Measurements from ENCODE around the gene BCKDHA. TPM values are rescaled to one million over a fixed set of nuclear protein-coding genes. Genes with fewer than 3 reads are reported as not detected.

BCKDHA gene
- total and polyA plus RNA-seq, 2 experiments from 2014 or later: 30.3 to 39.6 TPM

DNA sequence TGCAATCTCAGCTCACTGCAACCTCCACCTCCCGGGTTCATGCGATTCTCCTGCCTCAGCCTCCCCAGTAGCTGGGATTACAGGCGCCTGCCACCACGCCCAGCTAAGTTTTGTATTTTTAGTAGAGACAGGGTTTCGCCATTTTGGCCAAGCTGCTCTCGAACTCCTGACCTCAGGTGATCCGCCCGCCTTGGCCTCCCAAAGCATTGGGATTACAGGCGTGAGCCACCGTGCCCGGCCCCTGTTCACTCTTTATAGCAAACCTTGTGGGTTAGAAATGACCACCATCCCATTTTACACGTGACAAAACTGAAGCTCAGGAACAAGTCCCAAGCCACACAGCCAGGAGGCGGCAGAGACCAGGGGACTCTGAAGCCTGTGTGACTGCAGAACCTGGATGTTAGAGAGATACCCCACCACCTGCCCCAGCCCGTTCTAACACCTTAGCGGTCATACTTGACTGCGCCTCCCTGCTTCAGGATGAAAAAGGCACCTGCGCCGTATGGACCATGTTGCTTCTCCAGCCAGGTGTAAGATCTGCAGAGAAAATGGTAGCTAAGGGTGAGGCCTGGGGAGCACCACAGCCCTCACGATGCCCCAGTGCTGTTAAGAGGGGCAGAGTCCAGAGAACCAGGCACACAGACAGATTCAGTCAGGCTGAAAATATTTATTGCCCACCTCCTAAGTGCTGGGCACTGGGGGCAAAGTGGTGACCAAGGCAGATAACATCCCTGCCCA lies 38.5 kb downstream of the BCKDHA start:
- Histone ChIP-seq H3K79me2 (peaks cover 10% of the 10 kb centered on the region), H3K27ac (peak overlapping the region; percentile 81), H2AFZ (no peak overlapping the region), H3K9me2 (replicated peaks; ENCODE audit: insufficient read depth) (no peaks in the 10 kb centered on the region), H3K4me2 (no peak overlapping the region), H3K27me3 (no peaks in the 10 kb centered on the region), H3K36me3 (replicated peaks; ENCODE audit: insufficient read depth, low read depth) (no peaks in the 10 kb centered on the region), H3K4me1 (ENCODE audit: insufficient read depth) (no peaks in the 10 kb centered on the region), H3K4me3 (no peak overlapping the region), H3K9me3 (ENCODE audit: low read depth) (no peaks in the 10 kb centered on the region), H4K20me1 (ENCODE audit: insufficient read depth, poor library complexity, severe bottlenecking) (no peaks in the 10 kb centered on the region)
- no peak for TF ChIP-seq EZH2phosphoT487 (IDR thresholded peaks at IDR 0.05; ENCODE audit: low read depth, severe bottlenecking, unreplicated experiment)
- TF ChIP-seq EZH2 (IDR thresholded peaks at IDR 0.05; ENCODE audit: borderline replicate concordance): no peak
- TF ChIP-seq, protein P1, sequence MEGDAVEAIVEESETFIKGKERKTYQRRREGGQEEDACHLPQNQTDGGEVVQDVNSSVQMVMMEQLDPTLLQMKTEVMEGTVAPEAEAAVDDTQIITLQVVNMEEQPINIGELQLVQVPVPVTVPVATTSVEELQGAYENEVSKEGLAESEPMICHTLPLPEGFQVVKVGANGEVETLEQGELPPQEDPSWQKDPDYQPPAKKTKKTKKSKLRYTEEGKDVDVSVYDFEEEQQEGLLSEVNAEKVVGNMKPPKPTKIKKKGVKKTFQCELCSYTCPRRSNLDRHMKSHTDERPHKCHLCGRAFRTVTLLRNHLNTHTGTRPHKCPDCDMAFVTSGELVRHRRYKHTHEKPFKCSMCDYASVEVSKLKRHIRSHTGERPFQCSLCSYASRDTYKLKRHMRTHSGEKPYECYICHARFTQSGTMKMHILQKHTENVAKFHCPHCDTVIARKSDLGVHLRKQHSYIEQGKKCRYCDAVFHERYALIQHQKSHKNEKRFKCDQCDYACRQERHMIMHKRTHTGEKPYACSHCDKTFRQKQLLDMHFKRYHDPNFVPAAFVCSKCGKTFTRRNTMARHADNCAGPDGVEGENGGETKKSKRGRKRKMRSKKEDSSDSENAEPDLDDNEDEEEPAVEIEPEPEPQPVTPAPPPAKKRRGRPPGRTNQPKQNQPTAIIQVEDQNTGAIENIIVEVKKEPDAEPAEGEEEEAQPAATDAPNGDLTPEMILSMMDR (IDR thresholded peaks at IDR 0.05; ENCODE audit: poor library complexity): peak; percentile 3
- WGBS (ENCODE audit: low lambda C conversion rate, missing lambda C conversion rate): 95% methylated on average over 19 of the region's 19 CpGs
- peak; percentile 51 for DNase-seq (ENCODE audit: low spot score)

DNA sequence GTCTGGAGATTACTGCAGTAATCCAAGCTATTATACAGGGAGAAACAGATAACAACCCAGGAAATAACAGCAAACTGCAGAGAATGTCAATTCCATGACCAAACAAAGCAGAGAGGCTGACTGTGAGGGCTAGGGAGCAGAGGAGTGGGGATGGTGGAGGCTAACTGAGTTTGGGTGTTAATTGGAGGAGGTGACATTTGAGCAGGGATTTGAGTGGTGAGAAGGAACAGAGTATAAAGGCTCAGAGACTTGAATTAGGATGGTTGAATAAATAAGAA lies 39.0 kb downstream of the BCKDHA start:
- TF ChIP-seq EZH2 (IDR thresholded peaks at IDR 0.05; ENCODE audit: borderline replicate concordance) (no peak), EZH2phosphoT487 (IDR thresholded peaks at IDR 0.05; ENCODE audit: low read depth, severe bottlenecking, unreplicated experiment) (no peak)
- TF ChIP-seq, protein P1 (IDR thresholded peaks at IDR 0.05; ENCODE audit: poor library complexity): no peak
- Histone ChIP-seq H3K36me3 (replicated peaks; ENCODE audit: insufficient read depth, low read depth) (no peaks in the 10 kb centered on the region), H3K4me2 (no peak overlapping the region), H3K4me1 (ENCODE audit: insufficient read depth) (no peaks in the 10 kb centered on the region), H4K20me1 (ENCODE audit: insufficient read depth, poor library complexity, severe bottlenecking) (no peaks in the 10 kb centered on the region), H3K27ac (peak overlapping the region; percentile 74), H3K4me3 (no peak overlapping the region), H2AFZ (no peak overlapping the region), H3K9me2 (replicated peaks; ENCODE audit: insufficient read depth) (no peaks in the 10 kb centered on the region), H3K79me2 (peaks cover 10% of the 10 kb centered on the region), H3K9me3 (ENCODE audit: low read depth) (no peaks in the 10 kb centered on the region), H3K27me3 (no peaks in the 10 kb centered on the region)
- no peak for DNase-seq (ENCODE audit: low spot score)

DNA sequence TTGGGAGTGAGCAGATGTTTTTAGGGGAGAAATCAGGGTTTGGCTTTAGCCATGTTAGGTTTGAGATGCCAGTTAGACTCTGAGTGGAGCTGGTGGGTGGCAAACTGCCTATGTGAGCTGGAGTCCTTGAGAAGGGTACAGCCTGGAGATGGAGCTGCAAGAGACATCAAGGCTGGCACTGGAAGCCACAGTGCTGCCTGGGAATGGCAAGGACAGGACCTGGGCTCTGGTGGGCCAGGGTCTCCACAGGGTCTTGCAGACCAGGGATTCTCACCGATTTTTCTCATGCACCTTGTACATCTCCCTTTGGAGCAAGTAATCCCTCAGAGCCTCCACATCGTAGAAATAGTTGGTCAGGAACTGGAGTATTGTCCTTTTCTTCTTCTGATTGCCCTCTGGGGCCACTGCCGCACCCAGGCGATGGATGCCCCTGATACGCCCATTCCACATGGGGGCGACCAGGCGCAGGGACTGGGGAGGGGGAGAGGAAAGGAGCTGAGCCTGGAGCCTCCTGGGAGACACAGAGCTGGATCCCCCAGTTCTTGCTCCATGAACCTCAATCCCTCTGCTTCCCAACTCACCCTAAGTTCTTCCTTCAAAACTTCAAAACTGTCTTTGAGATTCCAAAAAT lies 40.4 kb downstream of the BCKDHA start:
- H2AFZ ChIP-seq: no peak overlapping the region
- H3K27ac ChIP-seq: no peak overlapping the region
- TF ChIP-seq, protein P1 (IDR thresholded peaks at IDR 0.05; ENCODE audit: poor library complexity): no peak
- no peak for TF ChIP-seq EZH2 (IDR thresholded peaks at IDR 0.05; ENCODE audit: borderline replicate concordance)
- TF ChIP-seq EZH2phosphoT487 (IDR thresholded peaks at IDR 0.05; ENCODE audit: low read depth, severe bottlenecking, unreplicated experiment): no peak
- H3K4me3 ChIP-seq: no peak overlapping the region
- no peaks in the 10 kb centered on the region for H3K9me3 ChIP-seq (ENCODE audit: low read depth)
- DNase-seq (ENCODE audit: low spot score): no peak
- H4K20me1 ChIP-seq (ENCODE audit: insufficient read depth, poor library complexity, severe bottlenecking): no peaks in the 10 kb centered on the region
- peak overlapping the region; percentile 78 for H3K4me2 ChIP-seq
- H3K4me1 ChIP-seq (ENCODE audit: insufficient read depth): no peaks in the 10 kb centered on the region
- H3K9me2 ChIP-seq (replicated peaks; ENCODE audit: insufficient read depth): no peaks in the 10 kb centered on the region
- H3K27me3 ChIP-seq: no peaks in the 10 kb centered on the region
- WGBS (ENCODE audit: low lambda C conversion rate, missing lambda C conversion rate): 93% methylated on average over 7 of the region's 7 CpGs
- H3K79me2 ChIP-seq: peaks cover 10% of the 10 kb centered on the region
- no peaks in the 10 kb centered on the region for H3K36me3 ChIP-seq (replicated peaks; ENCODE audit: insufficient read depth, low read depth)

Measured in hepatocyte (in vitro differentiated cells).